CD4-positive, alpha-beta T cell treated with Interleukin-4 for 1 hour (primary cell): ENCODE measurements around the gene MAEL.

Experiments
- DNase-seq, 2 donors: peaks; one replicate each; pipeline ENCODE4 v3.0.0-alpha.2; 2020 to 2022

The MAEL gene

DNA sequence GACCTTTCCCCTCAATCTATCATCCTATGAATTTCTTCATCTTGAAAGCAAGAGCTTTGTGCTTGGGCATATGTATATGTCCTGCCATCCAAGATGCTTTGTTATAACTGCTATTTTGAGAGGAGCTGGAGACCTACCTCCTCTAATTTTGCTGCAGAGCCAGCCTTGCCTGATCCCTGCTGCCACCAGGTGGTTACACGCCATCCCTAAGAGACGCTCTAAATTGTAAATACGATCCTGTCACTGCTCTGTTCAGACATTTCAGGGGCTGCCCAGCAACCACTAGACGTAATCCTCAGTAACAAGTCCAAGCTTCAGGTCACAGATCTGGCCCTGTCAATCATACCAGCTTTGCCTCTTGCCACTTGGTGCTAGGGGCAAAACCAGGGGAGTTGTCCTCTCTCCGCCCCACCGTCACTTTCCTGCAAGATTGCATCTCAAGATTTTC is 68.2 kb downstream of the MAEL start:
- DNase-seq: no peak

DNA sequence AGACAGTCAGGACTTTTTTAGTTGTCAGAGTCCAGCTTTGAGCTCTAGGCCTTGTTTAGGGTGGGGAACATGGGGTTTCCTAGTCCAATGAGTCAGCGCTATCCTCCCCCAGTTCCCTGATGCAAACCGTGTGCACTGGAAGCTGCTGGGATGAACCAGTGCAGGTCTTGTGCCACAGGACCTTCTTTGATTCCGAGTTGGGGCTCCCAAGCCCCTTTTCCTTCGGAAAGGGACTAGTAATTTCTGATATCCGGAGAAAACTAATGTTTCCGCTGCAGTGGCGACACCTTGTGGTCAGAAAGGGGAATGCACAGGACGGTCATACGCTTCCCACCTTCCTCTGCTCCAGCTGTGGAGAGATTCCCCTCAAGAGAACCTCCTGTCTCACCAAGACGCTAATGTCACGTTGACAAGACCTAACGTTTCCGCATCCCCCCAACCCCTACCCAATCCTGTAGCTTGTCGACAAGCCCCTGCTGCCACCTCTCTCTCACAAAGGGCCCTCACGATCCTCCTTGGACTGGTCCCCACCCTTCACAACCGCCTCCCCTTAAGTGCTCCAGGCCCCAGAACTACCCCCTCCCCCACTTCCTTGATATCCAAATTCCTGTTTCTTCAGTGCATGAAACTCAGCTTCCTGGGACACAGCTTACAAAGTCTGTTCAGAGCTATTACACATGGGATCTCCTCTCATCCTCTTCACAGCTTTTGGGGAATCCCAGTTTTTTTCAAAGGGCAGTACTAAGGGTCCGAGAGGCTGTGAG is 70.1 kb downstream of the MAEL start:
- DNase-seq: peak; percentile 63 to 69

DNA sequence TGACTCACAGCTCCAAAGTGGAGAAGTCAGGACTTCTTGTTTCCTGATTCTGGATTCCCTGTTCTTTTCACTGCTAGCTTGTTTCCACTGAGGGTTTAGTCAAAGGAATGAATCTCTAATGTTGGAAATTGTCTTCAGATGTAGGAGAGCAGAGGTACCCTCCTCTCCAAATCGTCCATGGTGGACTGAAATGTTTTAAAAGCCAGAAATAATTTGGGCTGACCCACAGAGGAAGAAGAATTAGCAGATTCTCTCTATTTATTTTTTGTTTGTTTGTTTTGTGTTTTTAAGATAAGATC is 70.7 kb downstream of the MAEL start:
- no peak for DNase-seq

DNA sequence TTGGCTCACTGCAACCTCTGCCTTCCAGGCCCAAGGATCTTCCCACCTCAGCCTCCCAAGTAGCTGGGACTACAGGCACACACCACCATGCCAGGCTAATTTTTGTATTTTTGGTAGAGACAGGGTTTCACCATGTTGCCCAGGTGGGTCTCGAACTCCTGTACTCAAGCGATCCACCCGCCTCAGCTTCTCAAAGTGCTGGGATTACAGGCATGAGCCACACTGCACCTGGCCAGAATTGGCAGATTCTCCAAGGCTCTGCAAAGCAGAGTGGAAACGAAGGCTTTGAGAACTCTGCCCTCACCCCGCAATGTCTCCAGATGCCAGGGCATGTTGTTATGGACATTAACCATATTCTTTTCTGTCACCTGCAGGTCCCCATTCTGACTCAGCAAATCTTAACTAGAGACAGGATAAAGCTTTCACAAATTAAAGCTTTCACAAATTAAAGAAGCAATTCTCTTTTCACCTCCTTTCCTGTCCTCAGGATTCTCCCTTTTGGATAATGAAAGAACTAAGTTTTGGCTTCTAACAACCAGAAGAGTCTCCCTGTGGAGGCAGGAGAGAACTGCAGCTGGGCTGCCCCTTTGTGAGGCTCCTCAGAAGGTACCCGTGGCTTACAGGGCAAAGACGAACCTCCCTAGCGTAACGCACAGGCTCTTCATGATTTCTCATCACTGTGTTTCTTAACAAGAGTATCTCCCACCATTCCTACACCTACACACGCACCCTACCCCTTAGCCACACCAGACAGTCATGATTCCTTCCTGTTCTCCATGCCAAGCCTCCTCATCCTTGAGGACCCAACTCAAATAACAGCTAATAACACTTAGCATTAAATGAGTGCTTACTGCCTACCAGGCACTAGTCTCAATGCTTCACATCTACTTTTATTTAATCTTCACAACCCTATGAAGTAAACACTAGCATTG is 71.3 kb downstream of the MAEL start:
- DNase-seq: no peak

DNA sequence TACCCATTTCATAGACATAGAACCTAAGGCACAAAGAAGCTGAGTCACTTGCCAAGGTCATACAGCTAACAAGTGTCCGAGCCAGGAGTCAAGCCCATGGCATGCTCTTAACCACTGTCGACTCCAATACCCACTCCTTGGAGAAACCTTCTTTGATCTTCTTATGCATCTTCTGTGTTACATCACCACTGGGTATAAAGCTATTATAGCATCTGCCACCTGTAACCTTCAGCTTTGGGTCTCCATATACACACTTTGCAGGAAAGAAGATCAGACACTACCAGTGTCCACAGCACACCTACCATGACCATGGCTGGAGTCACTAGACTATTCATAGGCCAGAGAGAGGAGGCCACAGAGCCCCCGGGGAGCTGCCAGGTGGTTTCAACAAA is 72.0 kb downstream of the MAEL start:
- DNase-seq: no peak

DNA sequence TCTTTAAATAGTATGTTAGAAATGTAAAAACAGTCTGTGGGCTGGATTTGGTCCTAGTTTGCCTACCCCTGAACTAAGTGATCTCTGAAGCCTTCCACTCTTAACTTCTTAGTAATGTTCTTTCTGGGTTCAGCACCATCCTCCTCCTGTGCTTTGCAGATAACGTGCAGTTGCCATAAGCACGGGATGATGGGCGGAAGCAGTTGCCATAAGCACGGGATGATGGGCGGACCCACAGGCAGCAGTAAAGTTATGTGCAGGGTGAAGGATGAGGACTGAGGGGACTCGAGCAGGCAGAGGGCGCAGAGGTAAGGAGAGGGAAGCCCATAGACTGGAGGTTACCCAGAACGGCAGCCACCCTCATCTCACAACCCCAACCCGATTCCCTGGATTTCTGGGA is 75.5 kb downstream of the MAEL start:
- DNase-seq: no peak

DNA sequence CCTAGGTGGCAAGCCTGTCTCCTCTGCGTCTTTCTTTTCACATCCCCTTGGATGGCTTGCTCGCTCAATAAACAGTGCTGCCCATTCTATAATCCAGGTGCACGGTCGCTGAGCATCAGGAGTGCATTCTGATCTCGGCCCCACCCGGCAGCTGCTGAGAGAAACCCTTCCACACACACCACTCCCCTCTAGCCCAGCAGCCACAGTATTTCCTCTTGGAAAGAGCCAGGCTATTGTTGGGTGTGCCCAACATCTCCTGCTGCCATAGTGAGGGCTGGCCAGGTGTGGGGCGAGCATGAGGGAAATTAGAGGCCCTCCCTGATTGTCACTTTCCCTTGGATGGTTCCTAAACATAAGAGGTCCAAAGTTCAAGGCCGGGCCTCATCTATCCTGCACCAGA is 76.4 kb downstream of the MAEL start:
- no peak for DNase-seq

DNA sequence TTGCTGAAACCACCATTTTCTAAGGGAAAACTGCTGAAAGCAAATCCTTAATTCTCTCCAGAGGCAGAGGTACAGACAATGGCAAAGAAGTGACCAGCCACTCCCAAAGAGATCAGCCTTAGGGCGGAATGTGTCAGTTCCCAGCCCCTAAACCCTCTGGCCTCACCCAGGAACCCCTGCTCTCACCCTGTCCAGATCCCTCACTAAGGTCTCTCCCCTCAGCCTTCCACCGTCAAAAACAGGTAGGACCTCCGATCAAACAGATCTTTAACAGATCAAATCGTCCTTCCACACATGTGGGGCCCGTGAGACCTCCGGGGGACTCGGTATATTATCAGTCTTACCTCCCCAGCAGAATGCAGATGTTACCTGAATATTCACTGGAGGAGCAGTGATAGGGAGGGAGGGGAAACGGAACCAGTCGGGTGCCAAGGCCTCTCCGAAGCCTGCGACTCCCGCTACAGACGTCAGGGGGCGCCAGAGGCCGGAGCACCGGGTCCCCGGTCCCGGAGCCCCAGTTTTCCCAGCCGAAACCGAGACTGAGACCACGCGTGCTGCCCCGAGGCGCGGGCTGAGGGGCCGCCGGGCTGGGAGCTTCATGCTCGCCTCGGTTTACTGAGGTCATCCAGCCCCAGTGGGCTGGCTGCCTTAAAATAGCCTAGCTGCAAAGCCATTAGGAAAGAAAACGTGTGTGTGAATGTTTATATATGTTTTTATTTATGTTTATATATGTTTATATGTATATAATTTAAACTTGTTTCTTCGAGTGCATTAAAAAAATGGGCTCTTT is 77.4 kb downstream of the MAEL start:
- DNase-seq: peak; percentile 78 to 82

DNA sequence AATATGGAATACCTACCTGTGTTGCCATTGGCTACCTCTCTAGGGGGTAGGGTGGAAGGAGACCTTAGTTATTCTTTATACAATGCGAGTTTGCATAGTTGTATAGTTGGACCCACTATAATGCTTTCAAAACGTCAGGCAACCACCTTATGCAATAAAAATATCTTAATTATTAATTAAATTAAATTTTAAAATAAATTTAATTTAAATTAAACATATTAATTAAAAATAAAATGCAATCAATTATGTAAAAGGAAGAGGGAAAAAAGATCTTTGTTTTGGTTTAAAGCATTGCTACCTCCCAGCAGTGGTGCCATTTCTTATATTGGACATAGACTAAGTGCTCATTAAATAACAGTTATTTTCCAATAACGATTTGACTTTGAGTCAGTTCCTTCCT is 78.8 kb downstream of the MAEL start:
- DNase-seq: no peak

DNA sequence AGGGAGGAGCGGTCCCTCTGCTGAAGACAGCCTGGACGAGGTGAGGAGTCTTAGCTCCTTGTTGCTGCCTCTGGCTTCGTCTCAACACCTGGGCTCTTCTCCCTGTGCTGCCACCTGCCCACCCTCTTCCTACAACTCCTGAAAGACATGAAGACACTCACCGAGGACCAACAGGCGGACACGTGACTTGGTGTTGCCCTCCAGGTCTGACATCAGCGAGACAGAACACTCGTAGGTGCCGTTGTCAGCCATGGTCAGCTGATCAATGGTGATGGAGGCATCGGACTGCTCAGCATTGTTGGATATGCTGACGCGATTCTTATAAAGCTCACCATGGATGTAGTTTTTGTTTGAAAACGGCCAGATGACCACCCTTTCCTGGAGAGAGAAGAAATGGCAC is 79.7 kb downstream of the MAEL start:
- DNase-seq: no peak

DNA sequence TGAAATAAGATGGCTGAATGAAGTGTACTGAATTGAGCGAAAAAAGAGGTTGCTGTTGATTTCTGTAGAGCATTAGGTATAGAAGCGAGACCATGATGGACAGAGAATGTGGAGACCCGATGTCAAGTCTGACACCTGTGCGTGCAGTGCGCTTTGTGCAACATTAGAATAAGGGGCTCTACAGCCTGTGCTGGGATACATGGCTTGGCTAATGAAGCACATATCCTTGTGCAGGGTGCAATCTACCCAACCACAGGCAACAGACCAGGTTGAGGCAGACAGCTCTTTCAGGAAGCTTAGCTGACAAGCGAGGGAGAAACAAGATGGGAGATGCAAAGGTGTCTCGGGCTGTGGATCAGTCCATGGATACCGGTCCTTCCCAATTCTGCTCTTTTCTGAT is 82.2 kb downstream of the MAEL start:
- DNase-seq: no peak
